Gastroesophageal sphincter (tissue), 3 donors: ENCODE results near the gene ADAM8.

Experiments used
- CTCF ChIP-seq, 4 experiments: fragments of 200-600 bp in 2 of 4; fragments of 450-650 bp in 2 of 4; sonication (generic) in 1 of 4; IDR thresholded peaks; one replicate each; pipeline ENCODE4 v1.5.1; 2017 to 2019; ENCODE audit warnings: antibody characterized with exemption in 4 of 4, mild to moderate bottlenecking in 2 of 4, moderate library complexity in 2 of 4
- POLR2AphosphoS5 ChIP-seq: sonication (generic); formaldehyde crosslinking; IDR thresholded peaks from one replicate; pipeline ENCODE4 v1.6.1; 2017; ENCODE audit warnings: antibody characterized with exemption

GRCh38 chr10:133273534-133274143 is 3.0 kb downstream of the ADAM8 start:
- no peak for TF ChIP-seq CTCF (IDR thresholded peaks at IDR 0.05)
- no peak for TF ChIP-seq POLR2AphosphoS5
